ENCODE data around the gene RAB11FIP3.

DNA sequence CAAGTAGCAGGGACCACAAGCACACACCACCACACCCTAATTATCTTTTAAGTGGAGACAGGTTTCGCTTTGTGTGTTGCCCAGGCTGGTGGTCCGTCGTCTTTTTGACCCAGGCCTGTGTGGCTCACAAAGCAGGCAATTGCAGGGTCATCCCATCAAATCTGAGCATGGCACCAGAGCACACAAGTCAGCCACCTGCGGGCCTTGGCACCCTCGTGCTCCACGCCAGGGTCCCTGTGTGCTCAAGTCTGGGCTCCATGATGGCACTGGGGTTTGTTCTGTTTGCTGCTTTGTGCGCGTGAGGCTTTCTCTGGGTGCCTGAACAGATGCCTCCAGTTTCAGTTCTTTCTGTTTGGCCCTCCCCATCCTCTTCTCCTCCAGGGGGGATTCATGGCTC lies 99.7 kb downstream of the RAB11FIP3 start:
- TF ChIP-seq, protein P1, sequence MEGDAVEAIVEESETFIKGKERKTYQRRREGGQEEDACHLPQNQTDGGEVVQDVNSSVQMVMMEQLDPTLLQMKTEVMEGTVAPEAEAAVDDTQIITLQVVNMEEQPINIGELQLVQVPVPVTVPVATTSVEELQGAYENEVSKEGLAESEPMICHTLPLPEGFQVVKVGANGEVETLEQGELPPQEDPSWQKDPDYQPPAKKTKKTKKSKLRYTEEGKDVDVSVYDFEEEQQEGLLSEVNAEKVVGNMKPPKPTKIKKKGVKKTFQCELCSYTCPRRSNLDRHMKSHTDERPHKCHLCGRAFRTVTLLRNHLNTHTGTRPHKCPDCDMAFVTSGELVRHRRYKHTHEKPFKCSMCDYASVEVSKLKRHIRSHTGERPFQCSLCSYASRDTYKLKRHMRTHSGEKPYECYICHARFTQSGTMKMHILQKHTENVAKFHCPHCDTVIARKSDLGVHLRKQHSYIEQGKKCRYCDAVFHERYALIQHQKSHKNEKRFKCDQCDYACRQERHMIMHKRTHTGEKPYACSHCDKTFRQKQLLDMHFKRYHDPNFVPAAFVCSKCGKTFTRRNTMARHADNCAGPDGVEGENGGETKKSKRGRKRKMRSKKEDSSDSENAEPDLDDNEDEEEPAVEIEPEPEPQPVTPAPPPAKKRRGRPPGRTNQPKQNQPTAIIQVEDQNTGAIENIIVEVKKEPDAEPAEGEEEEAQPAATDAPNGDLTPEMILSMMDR (conservative IDR thresholded peaks at IDR 0.05; ENCODE audit: low read length) = no peak
- TF ChIP-seq EZH2phosphoT487 (IDR thresholded peaks at IDR 0.05; ENCODE audit: borderline replicate concordance, low read depth, low read length) = no peak

Measured in OCI-LY7 (cell line).